Liver (tissue), 9 donors: Measurements from ENCODE around the gene MACROH2A2. TPM values are rescaled to one million over a fixed set of nuclear protein-coding genes. Genes with fewer than 3 reads are reported as not detected.
A peak's percentile ranks its signal among the peaks of the same experiment; 100 is the strongest.

ENCODE experiments used
- DNase-seq: peaks from one replicate; pipeline ENCODE4 v3.0.0-alpha.2; 2017; ENCODE audit warnings: low spot score
- H3K27ac ChIP-seq, 2 donors: one replicate each; pipeline ENCODE4 v1.7.0; 2013; ENCODE audit warnings: inconsistent platforms in 2 of 2, low read length in 2 of 2, control low read depth in 1 of 2, low read depth in 1 of 2, mild to moderate bottlenecking in 1 of 2
- H3K27me3 ChIP-seq, 4 donors: one replicate each; pipeline versions ENCODE4 v1.6.1 to v1.7.0; 2013; ENCODE audit warnings: low read length in 3 of 4, inconsistent platforms in 1 of 4, mild to moderate bottlenecking in 1 of 4, moderate library complexity in 1 of 4; ENCODE audit not compliant: control insufficient read depth in 4 of 4, insufficient read depth in 4 of 4
- H3K36me3 ChIP-seq, 4 donors: one replicate each; pipeline versions ENCODE4 v1.6.1 to v1.7.0; 2013; ENCODE audit warnings: low read length in 3 of 4, mild to moderate bottlenecking in 3 of 4, low read depth in 1 of 4, moderate library complexity in 1 of 4; ENCODE audit not compliant: control insufficient read depth in 4 of 4, insufficient read depth in 3 of 4
- H3K4me1 ChIP-seq, 4 donors: one replicate each; pipeline versions ENCODE4 v1.6.1 to v1.7.0; 2013; ENCODE audit warnings: low read length in 3 of 4, mild to moderate bottlenecking in 3 of 4, moderate library complexity in 1 of 4; ENCODE audit not compliant: control insufficient read depth in 4 of 4, insufficient read depth in 4 of 4
- H3K4me3 ChIP-seq, 3 donors: one replicate each; pipeline versions ENCODE4 v1.6.1 to v1.7.0; 2013; ENCODE audit warnings: low read length in 3 of 3, control low read depth in 1 of 3, low read depth in 1 of 3, mild to moderate bottlenecking in 1 of 3
- H3K9ac ChIP-seq, 2 donors: one replicate each; pipeline ENCODE4 v1.7.0; 2013; ENCODE audit warnings: low read length in 2 of 2, mild to moderate bottlenecking in 2 of 2, moderate library complexity in 2 of 2, control low read depth in 1 of 2, low read depth in 1 of 2
- H3K9me3 ChIP-seq, 4 donors: one replicate each; pipeline versions ENCODE4 v1.6.1 to v1.7.0; 2013; ENCODE audit warnings: low read length in 3 of 4; ENCODE audit not compliant: control insufficient read depth in 4 of 4
- ATF3 ChIP-seq: IDR thresholded peaks from 2 replicates; pipeline ENCODE4 v1.6.1; 2016; ENCODE audit warnings: antibody characterized with exemption
- CTCF ChIP-seq: fragments of 150-350 bp; IDR thresholded peaks from 2 replicates; pipeline ENCODE4 v1.5.1; 2017; ENCODE audit warnings: improper control_type of control experiment, low read depth, low read length; ENCODE audit not compliant: missing input control
- EGR1 ChIP-seq, 2 donors: IDR thresholded peaks; 2 replicates each; pipeline ENCODE4 v1.6.1; 2016 to 2018; ENCODE audit warnings: antibody characterized with exemption in 2 of 2, low read depth in 2 of 2
- FOXA1 ChIP-seq: IDR thresholded peaks from 2 replicates; pipeline ENCODE4 v1.6.1; 2016; ENCODE audit warnings: antibody characterized with exemption
- FOXA2 ChIP-seq: IDR thresholded peaks from 2 replicates; pipeline ENCODE4 v1.6.1; 2016; ENCODE audit warnings: antibody characterized with exemption
- GABPA ChIP-seq, 2 donors: IDR thresholded peaks in 1 of 2; conservative IDR thresholded peaks in 1 of 2; 2 replicates each; pipeline ENCODE4 v1.6.1; 2016; ENCODE audit warnings: antibody characterized with exemption in 2 of 2, mild to moderate bottlenecking in 1 of 2, moderate library complexity in 1 of 2
- HNF4A ChIP-seq, 2 donors: conservative IDR thresholded peaks; 2 replicates each; pipeline ENCODE4 v1.6.1; 2016; ENCODE audit warnings: antibody characterized with exemption in 2 of 2, mild to moderate bottlenecking in 2 of 2
- HNF4G ChIP-seq: IDR thresholded peaks from 2 replicates; pipeline ENCODE4 v1.6.1; 2016; ENCODE audit warnings: antibody characterized with exemption
- JUND ChIP-seq, 2 donors: IDR thresholded peaks; 2 replicates each; pipeline ENCODE4 v1.6.1; 2016; ENCODE audit warnings: antibody characterized with exemption in 2 of 2
- MAX ChIP-seq: IDR thresholded peaks from 2 replicates; pipeline ENCODE4 v1.6.1; 2016; ENCODE audit warnings: antibody characterized with exemption
- NR2F2 ChIP-seq: IDR thresholded peaks from 2 replicates; pipeline ENCODE4 v1.6.1; 2016; ENCODE audit warnings: antibody characterized with exemption
- RAD21 ChIP-seq, 2 donors: IDR thresholded peaks; 2 replicates each; pipeline ENCODE4 v1.6.1; 2016; ENCODE audit warnings: antibody characterized with exemption in 2 of 2, mild to moderate bottlenecking in 2 of 2
- REST ChIP-seq: IDR thresholded peaks from 2 replicates; pipeline ENCODE4 v1.6.1; 2016; ENCODE audit warnings: antibody characterized with exemption, mild to moderate bottlenecking
- RXRA ChIP-seq, 2 donors: IDR thresholded peaks; 2 replicates each; pipeline ENCODE4 v1.6.1; 2017 to 2018; ENCODE audit warnings: antibody characterized with exemption in 2 of 2, mild to moderate bottlenecking in 1 of 2
- SP1 ChIP-seq: IDR thresholded peaks from 2 replicates; pipeline ENCODE4 v1.6.1; 2018; ENCODE audit warnings: antibody characterized with exemption, mild to moderate bottlenecking
- TAF1 ChIP-seq: conservative IDR thresholded peaks from 2 replicates; pipeline ENCODE4 v1.6.1; 2016; ENCODE audit warnings: antibody characterized with exemption, mild to moderate bottlenecking
- YY1 ChIP-seq: IDR thresholded peaks from 2 replicates; pipeline ENCODE4 v1.6.1; 2016; ENCODE audit warnings: antibody characterized with exemption, mild to moderate bottlenecking
- ZBTB33 ChIP-seq: IDR thresholded peaks from 2 replicates; pipeline ENCODE4 v1.6.1; 2016; ENCODE audit warnings: antibody characterized with exemption
- WGBS: extraction: QIAGEN DNeasy Blood & Tissue Kit; methylation state at CpG from one replicate; pipeline ENCODE4 v1.1.7; 2013; 5-methylcytosine and 5-hydroxymethylcytosine counted together
- polyA plus RNA-seq, 2 donors: library from polyadenylated mRNA; stranded (reverse) in 1 of 2; unstranded in 1 of 2; fragments of 200-250 nt in 1 of 2; fragments of >200 nt in 1 of 2; fragmentation: Nextera tagmentation in 1 of 2; extraction: Ambion mirVana in 1 of 2; gene quantifications; one replicate each; pipeline versions ENCODE4 v1.2.1 to v1.2.3, GENCODE V29; 2013 to 2015
- total RNA-seq, 2 donors: library from RNA; depleted of rRNA; stranded (reverse); fragments of >200 nt; gene quantifications; one replicate each; pipeline ENCODE4 v1.2.3, GENCODE V29; 2014
- donor health status: healthy.
- donor health status: healthy.
- donor health status: healthy.
- donor health status: healthy.
- donor health status: healthy.

Gene MACROH2A2
- total and polyA plus RNA-seq, 4 donors: 1.2 to 7.2 (median 3.4) TPM

- Histone ChIP-seq H3K27me3 (no peaks in the 10 kb centered on the region), H3K9ac (no peak overlapping the region), H3K4me1 (peaks cover 6 to 36% (median 26%) of the 10 kb centered on the region in 4 donors), H3K4me3 (peak overlapping the region in 2 of 3 donors; percentile 23 to 41), H3K9me3 (no peaks in the 10 kb centered on the region), H3K36me3 (peaks cover 0 to 3% (median 1%) of the 10 kb centered on the region in 4 donors), H3K27ac (peak overlapping the region in 1 of 2 donors; percentile 35)
- DNase-seq: no peak
- 81% methylated on average over 22 of the region's 22 CpGs for WGBS
- no peak for TF ChIP-seq ATF3
- TF ChIP-seq REST: no peak
- TF ChIP-seq RAD21 (IDR thresholded peaks at IDR 0.05): peak in 1 of 2 donors; percentile 43
Measured at GRCh38 chr10:70106958-70107791, 54.5 kb downstream of the MACROH2A2 start.

GRCh38 chr10:70109064-70109729, 56.6 kb downstream of the MACROH2A2 start:
- Histone ChIP-seq H3K4me3 (peak overlapping the region; percentile 33 to 78 (median 68)), H3K36me3 (peaks cover 0 to 10% (median 5%) of the 10 kb centered on the region in 4 donors), H3K27ac (peak overlapping the region; percentile 78 to 85), H3K9me3 (no peaks in the 10 kb centered on the region), H3K27me3 (no peaks in the 10 kb centered on the region), H3K9ac (peak overlapping the region in 1 of 2 donors; percentile 30), H3K4me1 (peaks cover 6 to 36% (median 26%) of the 10 kb centered on the region in 4 donors)
- DNase-seq: no peak
- WGBS: 37% methylated on average over 18 of the region's 18 CpGs
- TF ChIP-seq CTCF (no peak), EGR1 (IDR thresholded peaks at IDR 0.05; ENCODE audit: low read depth in 2 of 2) (no peak), NR2F2 (no peak), GABPA (IDR thresholded peaks at IDR 0.05 in 1 of 2, conservative IDR thresholded peaks at IDR 0.05 in 1 of 2) (no peak), ATF3 (no peak), ZBTB33 (peak; percentile 36), RAD21 (IDR thresholded peaks at IDR 0.05) (peak; percentile 36 to 39), FOXA1 (no peak), SP1 (peak; percentile 59), TAF1 (no peak), HNF4G (peak; percentile 91), YY1 (peak; percentile 70), RXRA (IDR thresholded peaks at IDR 0.05) (peak; percentile 63 to 83), MAX (peak; percentile 67), JUND (IDR thresholded peaks at IDR 0.05) (peak in 1 of 2 donors; percentile 50), FOXA2 (peak; percentile 6), HNF4A (conservative IDR thresholded peaks at IDR 0.05) (peak; percentile 95), REST (peak; percentile 47)
